Effector memory CD4-positive, alpha-beta T cell (primary cell): ENCODE measurements around the gene SYNDIG1.

Source experiments
- DNase-seq, 3 donors: peaks; one replicate each; pipeline ENCODE4 v3.0.0-alpha.2; 2020
- H3K27ac ChIP-seq: 2 replicates; pipeline ENCODE4 v1.7.0; 2013; ENCODE audit warnings: mild to moderate bottlenecking, low read length, moderate library complexity; ENCODE audit not compliant: insufficient read depth, poor library complexity, severe bottlenecking
- H3K27me3 ChIP-seq: replicated peaks from 2 replicates; pipeline ENCODE4 v1.7.0; 2013; ENCODE audit warnings: mild to moderate bottlenecking, low read length; ENCODE audit not compliant: insufficient read depth, control insufficient read depth, poor library complexity, severe bottlenecking
- H3K36me3 ChIP-seq: 2 replicates; pipeline ENCODE4 v1.7.0; 2013; ENCODE audit warnings: mild to moderate bottlenecking, low read length, moderate library complexity; ENCODE audit not compliant: control insufficient read depth, insufficient read depth
- H3K4me1 ChIP-seq: 2 replicates; pipeline ENCODE4 v1.7.0; 2013; ENCODE audit warnings: low read length, mild to moderate bottlenecking; ENCODE audit not compliant: control insufficient read depth, insufficient read depth, poor library complexity, severe bottlenecking
- H3K4me3 ChIP-seq: 2 replicates; pipeline ENCODE4 v1.7.0; 2013; ENCODE audit warnings: low read length, low read depth, mild to moderate bottlenecking; ENCODE audit not compliant: insufficient read depth, poor library complexity, severe bottlenecking
- H3K9me3 ChIP-seq: 2 replicates; pipeline ENCODE4 v1.7.0; 2013; ENCODE audit warnings: mild to moderate bottlenecking, low read length, moderate library complexity; ENCODE audit not compliant: control insufficient read depth

SYNDIG1 gene

DNA sequence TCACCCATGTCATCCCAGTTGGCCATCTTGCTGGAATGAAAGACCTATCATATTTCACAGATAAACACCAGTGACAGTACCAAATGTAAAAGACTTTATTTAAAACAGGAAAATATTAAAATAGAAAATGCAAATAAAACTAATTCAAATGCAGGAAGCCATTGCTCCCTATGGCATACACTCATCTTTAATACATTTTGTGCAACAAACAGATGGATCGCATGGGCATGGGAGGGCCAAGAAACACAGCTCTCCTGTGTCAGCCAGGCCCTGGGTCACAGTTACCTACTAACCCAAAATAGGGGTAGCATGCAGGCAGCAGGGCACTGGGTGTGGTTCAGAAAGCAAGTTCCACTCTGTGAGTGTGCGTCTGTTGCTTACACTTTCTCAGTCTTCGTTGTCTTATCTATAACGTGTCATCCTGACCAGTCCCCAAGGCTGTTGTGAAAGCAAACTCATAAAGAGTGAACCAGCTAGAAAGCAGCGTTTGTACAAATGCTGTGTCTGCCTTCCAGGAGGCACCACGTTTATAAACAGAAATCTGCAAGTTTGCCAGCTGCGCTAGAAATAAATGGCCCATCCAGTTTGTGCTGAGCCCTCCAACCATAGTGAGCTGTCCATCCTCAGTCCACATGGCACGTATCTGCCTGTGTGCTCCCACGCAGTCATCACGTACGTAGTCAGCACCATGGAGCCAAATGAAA lies 180.5 kb downstream of the SYNDIG1 start:
- Histone ChIP-seq H3K9me3 (no peaks in the 10 kb centered on the region), H3K4me1 (no peaks in the 10 kb centered on the region), H3K4me3 (no peak overlapping the region), H3K27me3 (no peaks in the 10 kb centered on the region), H3K36me3 (no peaks in the 10 kb centered on the region), H3K27ac (no peak overlapping the region)
- no peak for DNase-seq

DNA sequence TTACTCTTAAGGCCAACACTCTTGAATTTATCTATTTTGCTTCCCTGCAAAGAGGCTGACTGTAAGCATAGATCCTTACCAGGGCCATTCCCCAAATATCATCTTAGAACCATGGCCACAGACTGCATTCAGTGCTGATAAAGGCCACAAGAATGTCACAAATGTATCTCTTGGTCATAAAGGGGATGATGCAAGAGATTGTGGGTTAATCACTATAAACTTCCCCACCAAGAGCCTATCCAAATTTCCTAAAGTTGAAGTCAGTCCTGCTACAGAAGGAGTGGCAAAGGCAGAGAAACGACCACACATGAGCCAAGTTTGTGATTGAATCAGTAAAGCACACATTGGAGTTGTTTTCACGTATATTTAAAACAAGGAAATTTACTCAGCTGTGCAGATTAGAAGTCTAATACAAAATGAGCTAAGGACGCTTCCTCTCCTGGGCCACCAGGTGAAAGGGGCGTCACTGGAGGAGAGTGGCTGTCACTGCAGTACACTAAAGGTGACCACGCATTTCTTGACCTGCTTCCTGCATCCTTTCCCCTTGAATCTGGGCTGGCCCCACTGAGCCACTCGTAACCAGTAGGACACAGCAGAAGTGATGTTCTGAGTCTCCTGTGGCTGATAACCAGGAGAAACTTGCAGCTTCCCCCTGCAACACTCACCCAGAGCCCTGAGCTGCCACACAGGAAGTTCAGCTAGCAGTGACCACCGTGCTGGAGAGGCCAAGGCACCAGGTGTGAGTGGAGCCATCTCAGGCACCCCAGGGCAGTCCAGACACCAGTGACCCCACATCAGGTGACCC lies 181.9 kb downstream of the SYNDIG1 start:
- no peaks in the 10 kb centered on the region for H3K36me3 ChIP-seq
- no peaks in the 10 kb centered on the region for H3K9me3 ChIP-seq
- H3K4me1 ChIP-seq = no peaks in the 10 kb centered on the region
- DNase-seq = no peak
- H3K27ac ChIP-seq = no peak overlapping the region
- H3K27me3 ChIP-seq = no peaks in the 10 kb centered on the region
- H3K4me3 ChIP-seq = no peak overlapping the region

DNA sequence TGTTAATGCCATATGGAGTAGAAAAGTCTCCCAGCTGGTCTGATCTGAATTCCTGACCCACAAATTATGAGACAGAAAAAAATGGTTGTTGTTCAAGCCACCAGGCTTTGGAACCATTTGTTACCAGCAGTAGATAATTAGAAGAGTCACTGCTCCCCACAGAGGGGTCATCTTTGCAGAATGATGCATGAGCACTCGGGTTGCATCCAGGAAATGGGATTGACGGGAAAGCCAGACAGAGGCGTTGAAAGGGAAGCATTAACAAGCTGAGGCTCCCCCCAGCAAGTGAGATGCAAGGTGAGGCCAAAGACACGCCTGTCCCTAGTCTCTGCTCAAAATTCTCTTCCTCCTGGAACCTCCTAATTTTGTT lies 182.5 kb downstream of the SYNDIG1 start:
- no peaks in the 10 kb centered on the region for H3K9me3 ChIP-seq
- no peaks in the 10 kb centered on the region for H3K27me3 ChIP-seq
- H3K36me3 ChIP-seq = no peaks in the 10 kb centered on the region
- DNase-seq = no peak
- H3K4me1 ChIP-seq = no peaks in the 10 kb centered on the region
- no peak overlapping the region for H3K27ac ChIP-seq
- no peak overlapping the region for H3K4me3 ChIP-seq

DNA sequence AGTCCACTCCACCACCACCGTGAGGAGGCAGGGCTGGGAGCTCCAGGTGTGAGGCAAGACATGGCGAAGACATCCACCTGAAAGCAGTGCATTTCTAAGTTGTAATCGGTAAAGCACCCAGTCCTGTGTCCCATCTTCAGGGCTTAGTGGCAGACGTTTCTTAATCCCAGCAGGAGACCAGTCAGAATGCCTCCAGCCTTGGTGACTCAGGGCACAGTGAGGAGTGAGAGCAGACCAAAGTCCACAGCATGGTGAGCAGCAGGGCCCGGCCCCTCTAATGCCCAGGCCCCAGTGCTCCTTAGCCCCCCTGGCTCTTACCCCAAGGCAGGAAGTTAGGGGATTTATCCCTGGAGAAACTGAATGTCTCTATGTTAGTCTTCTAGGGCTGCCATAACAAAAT lies 183.9 kb downstream of the SYNDIG1 start:
- no peak for DNase-seq
- no peak overlapping the region for H3K27ac ChIP-seq
- no peak overlapping the region for H3K4me3 ChIP-seq
- H3K36me3 ChIP-seq = no peaks in the 10 kb centered on the region
- no peaks in the 10 kb centered on the region for H3K9me3 ChIP-seq
- H3K4me1 ChIP-seq = no peaks in the 10 kb centered on the region
- no peaks in the 10 kb centered on the region for H3K27me3 ChIP-seq

DNA sequence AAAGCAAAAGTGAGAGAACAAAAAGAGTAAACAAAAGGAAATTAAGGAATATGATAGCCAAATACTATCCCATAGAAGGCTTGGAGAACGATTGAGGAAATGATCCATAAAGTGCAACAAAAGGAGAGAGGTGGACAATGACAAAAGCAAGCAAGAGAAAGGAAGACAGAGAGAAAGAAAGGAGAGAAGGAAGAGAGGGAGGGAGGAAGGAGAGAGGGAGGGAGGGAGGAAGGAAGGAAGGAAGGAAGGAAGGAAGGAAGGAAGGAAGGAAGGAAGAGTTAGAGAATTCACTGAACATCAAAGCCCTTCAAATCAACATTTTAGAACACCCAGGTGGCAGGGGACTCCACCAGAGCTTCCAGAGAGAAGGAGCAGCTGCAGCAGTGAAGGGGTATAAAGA lies 185.0 kb downstream of the SYNDIG1 start:
- no peak for DNase-seq
- Histone ChIP-seq H3K4me1 (no peaks in the 10 kb centered on the region), H3K4me3 (no peak overlapping the region), H3K27ac (no peak overlapping the region), H3K9me3 (no peaks in the 10 kb centered on the region), H3K36me3 (no peaks in the 10 kb centered on the region), H3K27me3 (no peaks in the 10 kb centered on the region)

DNA sequence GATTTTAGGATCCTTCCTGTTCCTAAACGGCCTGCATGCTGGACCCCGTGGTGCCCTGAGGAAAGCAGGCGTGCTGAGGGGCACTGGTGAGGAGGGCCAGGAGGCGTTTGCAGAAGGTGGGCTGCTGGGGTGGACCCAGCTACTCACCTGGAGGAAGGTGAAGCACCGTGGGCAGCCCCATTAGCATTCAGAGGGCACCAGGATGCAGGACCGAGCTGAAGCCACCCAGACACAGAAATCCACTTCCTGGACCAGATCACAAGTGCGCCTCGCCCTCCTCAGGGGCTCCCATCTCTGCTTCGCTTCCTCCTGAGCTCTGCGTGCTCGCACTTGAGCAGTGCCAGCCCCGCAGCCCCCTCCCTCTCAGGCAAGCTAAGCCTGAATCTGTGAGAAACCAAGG lies 187.0 kb downstream of the SYNDIG1 start:
- Histone ChIP-seq H3K27me3 (no peaks in the 10 kb centered on the region), H3K4me3 (no peak overlapping the region), H3K9me3 (no peaks in the 10 kb centered on the region), H3K27ac (no peak overlapping the region), H3K4me1 (no peaks in the 10 kb centered on the region), H3K36me3 (no peaks in the 10 kb centered on the region)
- DNase-seq = no peak

DNA sequence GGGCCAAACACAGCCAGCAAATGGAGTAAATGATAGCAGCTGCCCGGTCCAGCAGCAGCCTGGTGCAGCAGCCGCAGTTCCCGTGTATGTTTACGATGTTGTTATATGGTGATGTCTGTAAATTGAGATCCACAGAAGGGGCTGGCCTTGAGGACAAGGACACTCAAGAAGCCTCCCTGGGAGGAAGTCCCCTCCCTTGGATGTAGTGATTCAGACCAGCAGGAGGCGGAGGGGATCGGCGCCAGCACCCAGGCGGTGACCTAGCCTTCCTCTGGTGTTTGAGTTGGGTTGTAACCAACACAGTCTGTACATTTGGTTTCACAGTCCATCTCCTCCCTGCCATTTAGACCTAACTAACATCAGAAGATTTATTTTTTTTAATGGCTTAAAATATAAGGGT lies 187.8 kb downstream of the SYNDIG1 start:
- Histone ChIP-seq H3K4me1 (no peaks in the 10 kb centered on the region), H3K36me3 (no peaks in the 10 kb centered on the region), H3K9me3 (no peaks in the 10 kb centered on the region), H3K27me3 (no peaks in the 10 kb centered on the region), H3K27ac (no peak overlapping the region), H3K4me3 (no peak overlapping the region)
- DNase-seq = no peak

DNA sequence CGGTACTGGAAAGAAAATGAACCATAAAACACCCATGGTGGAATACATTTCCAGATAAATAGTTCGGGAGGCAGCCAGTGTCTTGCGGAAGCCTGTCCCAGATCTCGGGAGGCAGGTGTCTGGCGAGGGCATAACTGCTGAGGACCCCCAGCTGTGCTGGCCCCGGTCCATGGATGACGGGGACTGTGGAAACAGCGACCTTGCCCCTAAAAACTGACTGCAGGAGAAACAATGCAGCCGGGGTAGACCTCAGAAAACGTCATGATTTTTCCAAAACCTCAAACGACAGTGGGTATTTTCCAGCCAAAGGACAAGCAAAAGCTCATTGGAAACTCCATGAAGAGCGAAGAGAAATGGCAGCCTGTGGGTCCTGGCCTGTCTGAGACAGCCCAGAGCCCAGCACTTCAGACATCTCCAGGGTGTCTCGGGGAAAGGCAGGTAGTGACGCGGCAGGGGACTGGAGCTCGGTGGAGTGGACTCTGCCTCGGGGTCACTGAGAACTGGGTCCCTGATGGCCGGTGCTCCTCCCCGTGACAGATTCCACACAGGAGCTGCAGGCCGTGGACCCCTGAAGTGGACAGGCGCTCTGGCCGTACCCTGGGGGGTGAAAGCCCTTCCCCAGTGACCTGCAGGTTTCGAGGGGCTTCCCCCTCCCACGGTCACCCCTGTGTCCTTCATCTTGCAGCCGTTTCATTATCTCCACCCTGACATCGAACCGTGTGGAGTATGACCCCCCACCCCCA lies 188.6 kb downstream of the SYNDIG1 start:
- DNase-seq = no peak
- Histone ChIP-seq H3K27ac (no peak overlapping the region), H3K4me1 (no peaks in the 10 kb centered on the region), H3K9me3 (no peaks in the 10 kb centered on the region), H3K4me3 (no peak overlapping the region), H3K36me3 (no peaks in the 10 kb centered on the region), H3K27me3 (no peaks in the 10 kb centered on the region)

DNA sequence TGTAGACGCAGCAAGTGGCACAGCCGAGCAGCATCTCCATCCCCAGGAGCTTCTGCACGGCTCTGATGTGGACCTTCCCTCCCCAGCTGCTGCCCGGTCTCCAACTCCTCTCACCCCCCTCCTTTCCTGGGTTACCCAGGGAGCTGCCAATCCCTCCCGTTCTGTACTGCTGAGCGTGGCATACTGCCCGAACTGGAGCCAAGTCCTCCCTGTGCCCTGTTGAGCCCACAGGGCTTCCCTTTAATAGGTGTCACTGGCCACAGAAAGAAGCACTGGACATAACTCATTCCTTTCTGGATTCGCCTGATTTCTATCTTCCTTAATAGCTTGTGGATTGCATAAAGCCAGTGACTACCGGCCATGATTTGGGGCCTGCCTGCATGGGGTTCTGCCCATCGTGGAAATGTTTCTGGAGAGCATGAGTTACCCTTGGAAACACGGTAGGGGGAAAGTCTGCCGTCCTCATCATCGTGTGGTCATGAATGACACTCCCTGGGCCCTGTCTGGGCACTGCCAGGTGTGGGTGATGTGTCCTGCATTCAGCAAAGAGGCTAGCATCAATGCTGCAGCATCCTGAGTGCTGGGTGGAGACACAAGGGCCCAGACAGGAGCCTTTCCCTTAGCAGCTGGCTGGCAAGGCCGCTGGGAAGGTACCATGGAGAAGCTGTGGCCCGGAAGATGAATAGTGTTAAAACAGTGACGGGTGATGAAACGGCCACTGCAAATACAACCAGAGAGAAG lies 189.7 kb downstream of the SYNDIG1 start:
- Histone ChIP-seq H3K4me1 (no peaks in the 10 kb centered on the region), H3K27me3 (no peaks in the 10 kb centered on the region)
- DNase-seq = no peak

More for the DNA sequence above, 189.7 kb downstream of the SYNDIG1 start:
- no peak overlapping the region for H3K27ac ChIP-seq
- H3K36me3 ChIP-seq = no peaks in the 10 kb centered on the region
- no peak overlapping the region for H3K4me3 ChIP-seq
- no peaks in the 10 kb centered on the region for H3K9me3 ChIP-seq
